Neural progenitor cell (in vitro differentiated cells): ENCODE results near the gene MYH3. TPM values are rescaled to one million over a fixed set of nuclear protein-coding genes. Genes with fewer than 3 reads are reported as not detected.

Experiments used
- DNase-seq: peaks from one replicate; pipeline ENCODE4 v3.0.0-alpha.2; 2016; ENCODE audit warnings: low spot score
- H2AFZ ChIP-seq: fragments of 200-600 bp; sonication (generic); replicated peaks from 2 replicates; pipeline ENCODE4 v1.6.1; 2016; ENCODE audit warnings: antibody characterized with exemption
- H3F3A ChIP-seq: fragments of 200-600 bp; sonication (generic); 2 replicates; pipeline ENCODE4 v1.6.1; 2016; ENCODE audit warnings: antibody characterized with exemption, low read depth
- H3K27ac ChIP-seq: fragments of 200-600 bp; sonication (generic); 2 replicates; pipeline ENCODE4 v1.5.1; 2016; ENCODE audit warnings: mild to moderate bottlenecking
- H3K27me3 ChIP-seq: fragments of 200-600 bp; sonication (generic); 2 replicates; pipeline ENCODE4 v1.6.1; 2016; ENCODE audit warnings: mild to moderate bottlenecking, moderate library complexity
- H3K36me3 ChIP-seq: fragments of 200-600 bp; sonication (generic); 2 replicates; pipeline ENCODE4 v1.5.1; 2016
- H3K4me1 ChIP-seq: fragments of 200-600 bp; sonication (generic); 2 replicates; pipeline ENCODE4 v1.6.1; 2016; ENCODE audit warnings: mixed run types
- H3K4me2 ChIP-seq: fragments of 200-600 bp; sonication (generic); 2 replicates; pipeline ENCODE4 v1.6.1; 2016
- H3K4me3 ChIP-seq: fragments of 200-600 bp; sonication (generic); 2 replicates; pipeline ENCODE4 v1.5.1; 2016
- H3K79me2 ChIP-seq: fragments of 200-600 bp; sonication (generic); 2 replicates; pipeline ENCODE4 v1.6.1; 2016; ENCODE audit warnings: low read depth
- H3K9ac ChIP-seq: fragments of 200-600 bp; sonication (generic); 2 replicates; pipeline ENCODE4 v1.6.1; 2016
- H3K9me3 ChIP-seq: fragments of 200-600 bp; sonication (generic); 2 replicates; pipeline ENCODE4 v1.5.1; 2016; ENCODE audit warnings: low read depth
- H4K20me1 ChIP-seq: fragments of 200-600 bp; sonication (generic); 2 replicates; pipeline ENCODE4 v1.6.1; 2016; ENCODE audit warnings: low read depth
- H3K27ac Mint-ChIP-seq: 3 replicates; pipeline ENCODE4 v1.8.0; 2021; ENCODE audit warnings: mixed read lengths
- H3K27me3 Mint-ChIP-seq: 2 replicates; pipeline ENCODE4 v1.8.0; 2022; ENCODE audit warnings: low read depth, mild to moderate bottlenecking, inconsistent platforms, moderate library complexity, mixed read lengths; ENCODE audit not compliant: insufficient read depth
- H3K36me3 Mint-ChIP-seq: 3 replicates; pipeline ENCODE4 v1.8.0; 2021; ENCODE audit warnings: mixed read lengths
- H3K4me1 Mint-ChIP-seq: 3 replicates; pipeline ENCODE4 v1.8.0; 2021; ENCODE audit warnings: mixed read lengths
- H3K4me3 Mint-ChIP-seq: 3 replicates; pipeline ENCODE4 v1.8.0; 2021; ENCODE audit warnings: mild to moderate bottlenecking, moderate library complexity, mixed read lengths
- H3K9me3 Mint-ChIP-seq: 3 replicates; pipeline ENCODE4 v1.8.0; 2020; ENCODE audit warnings: mixed read lengths
- EZH2 ChIP-seq: fragments of 200-600 bp; sonication (generic); IDR thresholded peaks from 2 replicates; pipeline ENCODE4 v1.6.1; 2017; ENCODE audit warnings: antibody characterized with exemption, mild to moderate bottlenecking, moderate library complexity
- EZH2phosphoT487 ChIP-seq: fragments of 200-600 bp; sonication (generic); IDR thresholded peaks from 2 replicates; pipeline ENCODE4 v1.6.1; 2017; ENCODE audit warnings: antibody characterized with exemption
- total RNA-seq: library from RNA; depleted of rRNA; stranded (reverse); fragments of >200 nt; gene quantifications from 2 replicates; pipeline ENCODE4 v1.2.3, GENCODE V29; 2015; ENCODE audit warnings: low replicate concordance
- TF ChIP-seq, protein P1 (sequence below): fragments of 200-600 bp; sonication (generic); IDR thresholded peaks from 2 replicates; pipeline ENCODE4 v1.5.1; 2017; ENCODE audit warnings: antibody characterized with exemption, mild to moderate bottlenecking

The MYH3 gene
- total RNA-seq, 1 donor from 2014 or later: 0.36 TPM

DNA sequence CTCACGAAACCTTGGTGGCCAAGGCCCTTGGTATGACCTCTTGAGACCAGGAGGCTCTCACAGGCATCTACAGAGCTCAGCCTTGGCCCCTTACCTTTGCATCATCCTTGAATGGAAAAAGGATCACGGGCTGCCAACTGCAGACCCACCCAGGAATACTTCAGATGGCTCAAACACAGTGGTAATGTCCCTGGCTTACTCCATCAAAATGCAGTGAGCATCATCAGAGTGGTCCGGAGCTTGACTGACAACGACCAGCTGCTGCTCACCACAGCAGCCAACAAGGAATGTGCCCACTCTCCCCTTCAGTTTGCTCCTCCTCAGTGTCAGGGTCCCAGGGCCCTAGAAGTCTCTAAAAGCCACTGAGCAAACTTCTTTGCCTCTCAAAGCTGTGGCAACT lies 17.6 kb upstream of the MYH3 start:
- Histone ChIP-seq H3K4me3 (no peak overlapping the region), H3K4me2 (no peak overlapping the region), H3K27ac (no peak overlapping the region), H3K36me3 (no peaks in the 10 kb centered on the region), H4K20me1 (no peaks in the 10 kb centered on the region), H3K79me2 (no peaks in the 10 kb centered on the region), H3K27me3 (no peaks in the 10 kb centered on the region), H3K4me1 (no peaks in the 10 kb centered on the region), H3K9me3 (no peaks in the 10 kb centered on the region), H2AFZ (no peak overlapping the region), H3F3A (no peaks in the 10 kb centered on the region), H3K9ac (no peak overlapping the region)
- Mint-ChIP-seq H3K4me3 (no peak overlapping the region), H3K36me3 (peaks cover 11% of the 10 kb centered on the region), H3K9me3 (no peaks in the 10 kb centered on the region), H3K27ac (no peak overlapping the region), H3K4me1 (no peaks in the 10 kb centered on the region), H3K27me3 (no peaks in the 10 kb centered on the region)
- TF ChIP-seq EZH2 (no peak), EZH2phosphoT487 (no peak)
- TF ChIP-seq, protein P1, sequence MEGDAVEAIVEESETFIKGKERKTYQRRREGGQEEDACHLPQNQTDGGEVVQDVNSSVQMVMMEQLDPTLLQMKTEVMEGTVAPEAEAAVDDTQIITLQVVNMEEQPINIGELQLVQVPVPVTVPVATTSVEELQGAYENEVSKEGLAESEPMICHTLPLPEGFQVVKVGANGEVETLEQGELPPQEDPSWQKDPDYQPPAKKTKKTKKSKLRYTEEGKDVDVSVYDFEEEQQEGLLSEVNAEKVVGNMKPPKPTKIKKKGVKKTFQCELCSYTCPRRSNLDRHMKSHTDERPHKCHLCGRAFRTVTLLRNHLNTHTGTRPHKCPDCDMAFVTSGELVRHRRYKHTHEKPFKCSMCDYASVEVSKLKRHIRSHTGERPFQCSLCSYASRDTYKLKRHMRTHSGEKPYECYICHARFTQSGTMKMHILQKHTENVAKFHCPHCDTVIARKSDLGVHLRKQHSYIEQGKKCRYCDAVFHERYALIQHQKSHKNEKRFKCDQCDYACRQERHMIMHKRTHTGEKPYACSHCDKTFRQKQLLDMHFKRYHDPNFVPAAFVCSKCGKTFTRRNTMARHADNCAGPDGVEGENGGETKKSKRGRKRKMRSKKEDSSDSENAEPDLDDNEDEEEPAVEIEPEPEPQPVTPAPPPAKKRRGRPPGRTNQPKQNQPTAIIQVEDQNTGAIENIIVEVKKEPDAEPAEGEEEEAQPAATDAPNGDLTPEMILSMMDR: no peak
- DNase-seq: no peak

DNA sequence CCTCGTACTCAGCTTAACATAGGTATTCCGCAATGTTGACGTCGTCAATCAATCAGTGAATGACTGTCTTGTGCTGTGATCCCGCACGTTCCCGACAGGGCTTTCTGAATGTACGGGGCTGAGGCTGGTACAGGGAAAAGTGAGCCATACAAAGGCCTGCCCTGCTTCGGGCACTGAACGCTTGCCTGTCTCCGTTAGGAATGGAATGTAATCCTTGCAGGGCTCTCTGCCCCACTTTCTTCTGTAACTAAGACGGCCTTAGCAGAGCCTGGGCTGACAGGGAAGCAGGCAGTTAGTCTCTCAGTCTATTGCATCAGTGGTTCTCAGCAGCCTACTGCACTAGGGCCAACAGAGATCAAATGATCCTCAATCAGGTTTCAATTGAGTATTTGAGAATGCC lies 16.2 kb upstream of the MYH3 start:
- Mint-ChIP-seq H3K27ac (no peak overlapping the region), H3K27me3 (no peaks in the 10 kb centered on the region), H3K4me1 (no peaks in the 10 kb centered on the region), H3K4me3 (no peak overlapping the region), H3K36me3 (peaks cover 9% of the 10 kb centered on the region), H3K9me3 (no peaks in the 10 kb centered on the region)
- Histone ChIP-seq H3K36me3 (no peaks in the 10 kb centered on the region), H3K4me3 (no peak overlapping the region), H3K79me2 (no peaks in the 10 kb centered on the region), H3K9ac (no peak overlapping the region), H2AFZ (no peak overlapping the region), H3K27me3 (no peaks in the 10 kb centered on the region), H3K4me1 (no peaks in the 10 kb centered on the region), H3K27ac (no peak overlapping the region), H3F3A (no peaks in the 10 kb centered on the region), H3K9me3 (no peaks in the 10 kb centered on the region), H4K20me1 (no peaks in the 10 kb centered on the region), H3K4me2 (no peak overlapping the region)
- TF ChIP-seq, protein P1: no peak
- TF ChIP-seq EZH2phosphoT487 (no peak), EZH2 (no peak)
- DNase-seq: peak; percentile 8

DNA sequence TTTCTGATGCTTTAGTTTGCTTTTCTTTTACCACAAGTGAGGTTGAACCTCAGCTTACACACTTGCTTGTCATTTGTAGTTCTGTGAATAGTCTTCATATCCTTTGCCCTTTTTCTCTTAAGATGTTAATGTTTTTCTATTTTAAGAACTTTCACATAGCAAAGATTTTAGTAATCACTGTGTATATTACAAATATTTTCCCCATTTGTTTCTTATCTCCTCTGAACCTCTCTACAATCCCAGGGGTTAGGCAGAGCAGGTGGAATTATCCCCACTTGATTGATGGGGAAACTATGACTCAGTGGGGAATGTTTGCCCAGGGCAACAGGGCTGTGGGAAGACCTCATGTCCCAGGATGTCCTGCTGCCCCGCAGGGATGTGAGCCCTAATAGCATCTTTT lies 11.7 kb upstream of the MYH3 start:
- Histone ChIP-seq H3K9ac (no peak overlapping the region), H3K27ac (no peak overlapping the region), H3K4me3 (no peak overlapping the region), H3K9me3 (no peaks in the 10 kb centered on the region), H3K27me3 (no peaks in the 10 kb centered on the region), H3K4me1 (no peaks in the 10 kb centered on the region), H3F3A (no peaks in the 10 kb centered on the region), H4K20me1 (no peaks in the 10 kb centered on the region), H3K36me3 (no peaks in the 10 kb centered on the region), H3K4me2 (no peak overlapping the region), H2AFZ (no peak overlapping the region), H3K79me2 (no peaks in the 10 kb centered on the region)
- H3K27ac Mint-ChIP-seq: no peak overlapping the region
- no peaks in the 10 kb centered on the region for H3K4me1 Mint-ChIP-seq
- H3K4me3 Mint-ChIP-seq: no peak overlapping the region
- no peak for TF ChIP-seq EZH2phosphoT487
- TF ChIP-seq, protein P1: no peak
- no peak for TF ChIP-seq EZH2
- H3K36me3 Mint-ChIP-seq: no peaks in the 10 kb centered on the region
- H3K27me3 Mint-ChIP-seq: no peaks in the 10 kb centered on the region
- H3K9me3 Mint-ChIP-seq: no peaks in the 10 kb centered on the region
- DNase-seq: no peak

DNA sequence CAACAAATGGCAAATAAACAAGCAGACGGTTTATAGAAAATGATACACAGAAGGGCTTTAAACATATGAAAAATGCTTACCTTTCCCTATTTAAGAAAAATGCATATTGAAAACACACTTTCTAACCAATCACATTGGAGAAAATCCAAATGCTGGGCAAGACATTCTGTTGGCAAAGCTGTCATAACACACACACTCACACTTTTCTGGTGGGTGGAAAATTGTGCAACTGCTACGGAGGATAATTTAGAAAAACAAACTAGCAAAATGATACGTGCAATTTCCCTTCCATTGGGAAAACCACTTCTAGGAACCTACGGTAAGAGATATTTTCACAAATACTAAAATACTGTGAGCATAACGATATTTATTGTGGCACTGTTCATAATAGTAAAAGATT lies 9.8 kb upstream of the MYH3 start:
- no peaks in the 10 kb centered on the region for H4K20me1 ChIP-seq
- no peaks in the 10 kb centered on the region for H3K4me1 ChIP-seq
- H3K36me3 Mint-ChIP-seq: no peaks in the 10 kb centered on the region
- no peak overlapping the region for H3K9ac ChIP-seq
- H3K27me3 ChIP-seq: no peaks in the 10 kb centered on the region
- TF ChIP-seq, protein P1: no peak
- TF ChIP-seq EZH2: no peak
- no peak for TF ChIP-seq EZH2phosphoT487
- no peak overlapping the region for H3K4me2 ChIP-seq
- H3K27me3 Mint-ChIP-seq: peaks cover 4% of the 10 kb centered on the region
- no peaks in the 10 kb centered on the region for H3K9me3 ChIP-seq
- no peak overlapping the region for H3K4me3 Mint-ChIP-seq
- H3F3A ChIP-seq: no peaks in the 10 kb centered on the region
- H3K4me3 ChIP-seq: no peak overlapping the region
- no peak for DNase-seq
- no peak overlapping the region for H3K27ac Mint-ChIP-seq
- H2AFZ ChIP-seq: no peak overlapping the region
- no peaks in the 10 kb centered on the region for H3K36me3 ChIP-seq
- no peaks in the 10 kb centered on the region for H3K79me2 ChIP-seq
- no peaks in the 10 kb centered on the region for H3K4me1 Mint-ChIP-seq
- H3K9me3 Mint-ChIP-seq: no peaks in the 10 kb centered on the region
- no peak overlapping the region for H3K27ac ChIP-seq
